ENCODE measurements around the gene ROM1. TPM values are rescaled to one million over a fixed set of nuclear protein-coding genes. Genes with fewer than 3 reads are reported as not detected.
"Not testable (repeated sequence)": the region's sequence is repeated elsewhere in the genome, so short reads cannot be mapped to it uniquely, and the experiment has no call there.

ROM1 gene
- total RNA-seq, 1 donor from 2014 or later: not detected

GRCh38 chr11:62579252-62579651, 33.8 kb upstream of the ROM1 start:
- H3K27me3 ChIP-seq: no peaks in the 10 kb centered on the region
- DNase-seq (ENCODE audit: low spot score in 2 of 2): no peak
- TF ChIP-seq CTCF (IDR thresholded peaks at IDR 0.05): no peak
- intact Hi-C loops (cut with DNase I): no loop called here
- peaks cover 8 to 10% of the 10 kb centered on the region in 2 donors for H3K4me1 ChIP-seq
- peaks cover 26 to 51% of the 10 kb centered on the region in 2 donors for H3K36me3 ChIP-seq
- no peak overlapping the region for H3K27ac ChIP-seq
- no peak overlapping the region for H3K4me3 ChIP-seq
- no peaks in the 10 kb centered on the region for H3K9me3 ChIP-seq

- no peak for TF ChIP-seq CTCF (IDR thresholded peaks at IDR 0.05)
- H3K4me1 ChIP-seq: no peaks in the 10 kb centered on the region
- no peak overlapping the region for H3K4me3 ChIP-seq
- no peaks in the 10 kb centered on the region for H3K9me3 ChIP-seq
- H3K27ac ChIP-seq: no peak overlapping the region
- H3K36me3 ChIP-seq: peaks cover 35 to 60% of the 10 kb centered on the region in 2 donors
- DNase-seq (ENCODE audit: low spot score in 2 of 2): no peak
- intact Hi-C loops (cut with DNase I): no loop called here
- H3K27me3 ChIP-seq: no peaks in the 10 kb centered on the region
These were observed 31.9 kb upstream of the ROM1 start for GRCh38 chr11:62580959-62581715.

GRCh38 chr11:62581735-62582134, 31.3 kb upstream of the ROM1 start:
- H3K27ac ChIP-seq; H3K9me3 ChIP-seq; intact Hi-C loops (cut with DNase I); H3K27me3 ChIP-seq; H3K4me3 ChIP-seq; H3K4me1 ChIP-seq; DNase-seq (ENCODE audit: low spot score in 2 of 2): not testable (repeated sequence)
- peaks cover 40 to 54% of the 10 kb centered on the region in 2 donors for H3K36me3 ChIP-seq

GRCh38 chr11:62585356-62585755, 27.7 kb upstream of the ROM1 start:
- H3K4me1 ChIP-seq; DNase-seq (ENCODE audit: low spot score in 2 of 2); H3K4me3 ChIP-seq; intact Hi-C loops (cut with DNase I); H3K9me3 ChIP-seq; H3K27me3 ChIP-seq; H3K27ac ChIP-seq: not testable (repeated sequence)
- H3K36me3 ChIP-seq: peaks cover 42 to 47% of the 10 kb centered on the region in 2 donors

GRCh38 chr11:62588966-62589637, 24.0 kb upstream of the ROM1 start:
- no peak for TF ChIP-seq CTCF (IDR thresholded peaks at IDR 0.05)
- H3K9me3 ChIP-seq: no peaks in the 10 kb centered on the region
- H3K36me3 ChIP-seq: peaks cover 34 to 35% of the 10 kb centered on the region in 2 donors
- no peak overlapping the region for H3K4me3 ChIP-seq
- no peak for DNase-seq (ENCODE audit: low spot score in 2 of 2)
- no peak overlapping the region for H3K27ac ChIP-seq
- H3K27me3 ChIP-seq: no peaks in the 10 kb centered on the region
- peaks cover 10 to 20% of the 10 kb centered on the region in 2 donors for H3K4me1 ChIP-seq
- intact Hi-C loops (cut with DNase I): no loop called here

GRCh38 chr11:62591448-62592145, 21.5 kb upstream of the ROM1 start, which contains the start of gene TUT1:
Gene TUT1, minus strand, starts transcription at chr11:62591523. Its CDS starts 38 bp downstream, at chr11:62591485.
- no peaks in the 10 kb centered on the region for H3K27me3 ChIP-seq
- H3K4me3 ChIP-seq: peak within 1 kb of the TSS; percentile 68 to 86
- TF ChIP-seq CTCF (IDR thresholded peaks at IDR 0.05): no peak
- H3K27ac ChIP-seq: peak within 1 kb of the TSS; percentile 95 to 96
- intact Hi-C loops (cut with DNase I): loop anchor here (1.0 to 5.0 kb wide), 7 partner anchors 8 to 181 kb away; partner anchors contain the start of genes EML3, GANAB and TAF6L
- H3K4me1 ChIP-seq: peaks cover 10 to 20% of the 10 kb centered on the region in 2 donors
- DNase-seq (ENCODE audit: low spot score in 2 of 2): peak; percentile 92 to 99
- peaks cover 45 to 46% of the 10 kb centered on the region in 2 donors for H3K36me3 ChIP-seq
- no peaks in the 10 kb centered on the region for H3K9me3 ChIP-seq
